ENCODE results near the gene ABL1.
A peak's percentile ranks its signal among the peaks of the same experiment; 100 is the strongest.

DNA sequence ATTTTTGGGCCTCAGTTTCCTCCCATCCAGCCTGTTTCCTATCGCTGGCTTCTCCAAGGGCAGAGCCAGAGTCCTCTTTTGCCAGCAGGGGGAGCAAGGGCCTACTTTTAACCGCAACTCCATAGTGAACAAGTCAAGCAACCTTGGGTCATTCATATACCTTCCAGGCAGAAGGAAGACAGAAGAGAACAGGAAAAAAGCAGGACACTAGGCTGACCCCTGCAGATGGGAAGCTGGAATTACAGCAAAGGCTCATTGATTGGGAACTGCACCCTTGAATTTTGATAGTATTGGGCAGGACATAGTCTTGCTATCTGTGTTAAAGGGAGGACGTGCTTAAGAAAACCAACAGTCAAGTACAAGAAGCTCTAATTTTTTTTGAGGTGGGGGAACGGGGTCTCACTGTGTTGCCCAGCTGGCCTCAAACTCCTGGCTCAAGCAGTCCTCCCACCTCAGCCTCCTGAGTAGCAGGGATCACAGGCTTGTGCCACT, 31.5 kb downstream of the ABL1 start:
- TF ChIP-seq POLR2A (IDR thresholded peaks at IDR 0.05) (no peak), POLR2AphosphoS5 (IDR thresholded peaks at IDR 0.05) (peak in 1 of 3 donors; percentile 22)
